Transverse colon (tissue), 4 donors: ENCODE data around the gene SLC6A20. TPM values are rescaled to one million over a fixed set of nuclear protein-coding genes. Genes with fewer than 3 reads are reported as not detected.
A peak's percentile ranks its signal among the peaks of the same experiment; 100 is the strongest.

ENCODE experiments used
- DNase-seq: peaks from one replicate; pipeline ENCODE4 v3.0.0-alpha.2; 2019
- H3K27ac ChIP-seq, 4 donors: fragments of 200-600 bp; sonication (generic); 2 replicates each; pipeline ENCODE4 v1.5.1; 2016 to 2018; ENCODE audit warnings: inconsistent platforms in 4 of 4
- H3K27me3 ChIP-seq: fragments of 200-600 bp; sonication (generic); 2 replicates; pipeline ENCODE4 v1.5.1; 2017; ENCODE audit warnings: inconsistent platforms
- H3K36me3 ChIP-seq, 4 donors: fragments of 200-600 bp; sonication (generic); 2 replicates each; pipeline ENCODE4 v1.5.1; 2017 to 2019; ENCODE audit warnings: inconsistent platforms in 4 of 4
- H3K4me1 ChIP-seq, 4 donors: fragments of 200-600 bp; sonication (generic); 2 replicates each; pipeline ENCODE4 v1.5.1; 2017 to 2020; ENCODE audit warnings: inconsistent platforms in 4 of 4
- H3K4me3 ChIP-seq, 4 donors: fragments of 200-600 bp; sonication (generic); 1 replicate in 1 of 4; 2 replicates in 3 of 4; pipeline versions ENCODE4 v1.5.1 to v1.6.1; 2017 to 2019; ENCODE audit warnings: inconsistent platforms in 4 of 4
- H3K9me3 ChIP-seq, 2 donors: fragments of 200-600 bp; sonication (generic); 2 replicates each; pipeline ENCODE4 v1.5.1; 2017 to 2019; ENCODE audit warnings: inconsistent platforms in 2 of 2
- EP300 ChIP-seq: sonication (generic); formaldehyde crosslinking; IDR thresholded peaks from one replicate; pipeline ENCODE4 v1.6.1; 2017; ENCODE audit warnings: antibody characterized with exemption, low read depth
- POLR2A ChIP-seq: fragments of 450-650 bp; IDR thresholded peaks from one replicate; pipeline ENCODE4 v1.6.1; 2016; ENCODE audit warnings: antibody characterized with exemption, mild to moderate bottlenecking, moderate library complexity
- POLR2AphosphoS5 ChIP-seq, 3 donors: sonication (generic); formaldehyde crosslinking; IDR thresholded peaks; one replicate each; pipeline ENCODE4 v1.6.1; 2016; ENCODE audit warnings: antibody characterized with exemption in 3 of 3
- WGBS, 2 donors: methylation state at CpG; one replicate each; pipeline ENCODE4 v1.1.5; 2018; ENCODE audit warnings: low coverage in 1 of 2; 5-methylcytosine and 5-hydroxymethylcytosine counted together
- in situ Hi-C, 4 donors: fragments of 200-750 bp; cut with MboI; loops; one replicate each; pipeline versions ENCODE4 v1.15.0 to v1.15.1; 2017; ENCODE audit warnings: low sequenced_read_pairs in 3 of 4, low pct_ligation_motif_present in 1 of 4, low pct_unique_long_range_greater_than_20kb in 1 of 4
- intact Hi-C: fragments of 100-400 bp; cut with DNase I; formaldehyde crosslinking; loops from one replicate; pipeline ENCODE4 v1.15.1; 2023; ENCODE audit warnings: low total_unique reads
- total RNA-seq, 4 donors: library from RNA; depleted of rRNA; stranded (reverse); fragments of >200 nt; gene quantifications; one replicate each; pipeline ENCODE4 v1.1.0, GENCODE V29; 2016
- TF ChIP-seq, protein P1 (sequence below), 5 experiments: fragments of 200-600 bp in 3 of 5; fragments of 450-650 bp in 2 of 5; sonication (generic) in 3 of 5; IDR thresholded peaks; 1 replicate in 2 of 5; 2 replicates in 3 of 5; pipeline ENCODE4 v1.5.1; 2016 to 2017; ENCODE audit warnings: antibody characterized with exemption in 5 of 5, inconsistent platforms in 3 of 5, mild to moderate bottlenecking in 2 of 5, moderate library complexity in 1 of 5

SLC6A20 gene
- total RNA-seq, 4 donors from 2014 or later, result 0.32 to 0.41 TPM; not detected in 2

DNA sequence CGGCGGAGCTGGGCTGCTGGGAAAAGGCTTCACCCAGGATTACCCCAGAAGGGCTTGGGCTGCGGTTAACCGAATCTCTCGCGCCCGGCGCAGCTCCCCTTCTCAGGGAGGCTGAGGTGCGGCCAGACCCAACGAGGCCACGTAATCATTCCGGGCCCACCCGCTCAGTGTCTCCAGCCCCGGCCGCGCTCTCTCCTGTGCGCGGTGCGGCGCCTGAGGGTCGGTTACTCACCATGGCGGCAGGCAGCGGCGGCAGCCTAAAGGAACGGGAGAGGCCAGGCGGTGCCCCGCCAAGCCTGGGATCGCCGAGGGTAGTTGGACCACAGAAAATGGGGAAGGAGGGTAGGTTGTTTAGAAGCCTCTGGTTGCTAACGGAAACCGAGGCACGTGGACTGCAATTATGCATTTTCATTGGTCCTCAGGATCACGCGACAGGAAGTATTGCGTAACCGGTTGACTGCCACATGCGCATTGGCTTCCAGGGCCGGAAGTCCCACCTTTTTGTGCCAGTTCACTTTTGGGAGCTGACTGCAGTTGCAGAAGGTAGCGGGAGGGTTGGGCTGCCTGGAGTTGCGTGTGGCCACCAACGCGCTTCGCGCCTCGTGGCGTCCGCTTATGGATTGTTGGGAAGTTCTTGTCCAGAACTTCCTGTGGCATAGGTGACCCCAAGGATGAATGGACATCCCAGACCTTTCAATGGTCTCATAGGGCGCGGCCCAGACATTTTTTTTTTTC is 45.6 kb upstream of the SLC6A20 start, which contains the start of gene LZTFL1:
Gene LZTFL1, minus strand, starts transcription at position 363 of the 735 bp plus-strand sequence. Its CDS starts 128 bp downstream, at position 235.
- H3K4me1 ChIP-seq, result peaks cover 0 to 13% (median 9%) of the 10 kb centered on the region in 4 donors

DNA sequence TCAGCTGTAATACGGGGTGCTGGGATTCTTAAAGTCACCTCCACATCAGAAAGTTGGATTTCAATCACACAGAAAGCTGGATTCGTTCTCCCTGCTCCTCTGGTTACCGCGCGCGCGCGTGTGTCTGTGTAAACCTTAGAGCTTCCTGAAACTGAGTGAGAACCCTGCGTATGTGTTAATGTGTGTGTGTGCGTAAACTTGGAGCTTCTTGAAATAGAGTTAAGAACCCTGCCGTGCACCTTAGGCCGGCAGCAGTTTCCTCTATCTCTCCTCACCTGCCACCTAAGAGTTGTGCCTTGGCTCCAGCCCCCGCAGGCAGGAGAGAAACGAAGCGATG is 45.1 kb upstream of the SLC6A20 start:
- Histone ChIP-seq H3K4me3 (peak overlapping the region; percentile 56 to 96 (median 86)), H3K4me1 (peaks cover 0 to 13% (median 9%) of the 10 kb centered on the region in 4 donors), H3K27ac (peak overlapping the region; percentile 58 to 71 (median 68)), H3K36me3 (no peaks in the 10 kb centered on the region), H3K9me3 (no peaks in the 10 kb centered on the region), H3K27me3 (no peaks in the 10 kb centered on the region)
- DNase-seq, result peak; percentile 19
- TF ChIP-seq EP300 (no peak), POLR2AphosphoS5 (IDR thresholded peaks at IDR 0.05) (no peak), POLR2A (no peak)
- TF ChIP-seq, protein P1, sequence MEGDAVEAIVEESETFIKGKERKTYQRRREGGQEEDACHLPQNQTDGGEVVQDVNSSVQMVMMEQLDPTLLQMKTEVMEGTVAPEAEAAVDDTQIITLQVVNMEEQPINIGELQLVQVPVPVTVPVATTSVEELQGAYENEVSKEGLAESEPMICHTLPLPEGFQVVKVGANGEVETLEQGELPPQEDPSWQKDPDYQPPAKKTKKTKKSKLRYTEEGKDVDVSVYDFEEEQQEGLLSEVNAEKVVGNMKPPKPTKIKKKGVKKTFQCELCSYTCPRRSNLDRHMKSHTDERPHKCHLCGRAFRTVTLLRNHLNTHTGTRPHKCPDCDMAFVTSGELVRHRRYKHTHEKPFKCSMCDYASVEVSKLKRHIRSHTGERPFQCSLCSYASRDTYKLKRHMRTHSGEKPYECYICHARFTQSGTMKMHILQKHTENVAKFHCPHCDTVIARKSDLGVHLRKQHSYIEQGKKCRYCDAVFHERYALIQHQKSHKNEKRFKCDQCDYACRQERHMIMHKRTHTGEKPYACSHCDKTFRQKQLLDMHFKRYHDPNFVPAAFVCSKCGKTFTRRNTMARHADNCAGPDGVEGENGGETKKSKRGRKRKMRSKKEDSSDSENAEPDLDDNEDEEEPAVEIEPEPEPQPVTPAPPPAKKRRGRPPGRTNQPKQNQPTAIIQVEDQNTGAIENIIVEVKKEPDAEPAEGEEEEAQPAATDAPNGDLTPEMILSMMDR (IDR thresholded peaks at IDR 0.05), result no peak
- intact Hi-C loops (no loop called here), in situ Hi-C loops (no loop called here)
- 0% methylated on average over 3 to 15 of the region's 15 CpGs for WGBS, 2 donors

More for the DNA sequence above, 45.6 kb upstream of the SLC6A20 start, which contains the start of gene LZTFL1:
- peak; percentile 94 for DNase-seq
- 4% methylated on average over 39 of the region's 49 CpGs; no CpG with 5 or more reads in 1 of the 2 donors for WGBS, 2 donors
- intact Hi-C loops, result no loop called here
- H3K9me3 ChIP-seq, result no peaks in the 10 kb centered on the region
- peak within 1 kb of the TSS; percentile 56 to 96 (median 86) for H3K4me3 ChIP-seq
- peak in 1 of 3 donors; percentile 52 for TF ChIP-seq POLR2AphosphoS5 (IDR thresholded peaks at IDR 0.05)
- peak; percentile 28 for TF ChIP-seq POLR2A
- TF ChIP-seq EP300, result no peak
- TF ChIP-seq, protein P1 (IDR thresholded peaks at IDR 0.05), result no peak
- peaks cover 2% of the 10 kb centered on the region for H3K27me3 ChIP-seq
- peak within 1 kb of the TSS; percentile 58 to 71 (median 68) for H3K27ac ChIP-seq
- in situ Hi-C loops, result no loop called here
- no peaks in the 10 kb centered on the region for H3K36me3 ChIP-seq

DNA sequence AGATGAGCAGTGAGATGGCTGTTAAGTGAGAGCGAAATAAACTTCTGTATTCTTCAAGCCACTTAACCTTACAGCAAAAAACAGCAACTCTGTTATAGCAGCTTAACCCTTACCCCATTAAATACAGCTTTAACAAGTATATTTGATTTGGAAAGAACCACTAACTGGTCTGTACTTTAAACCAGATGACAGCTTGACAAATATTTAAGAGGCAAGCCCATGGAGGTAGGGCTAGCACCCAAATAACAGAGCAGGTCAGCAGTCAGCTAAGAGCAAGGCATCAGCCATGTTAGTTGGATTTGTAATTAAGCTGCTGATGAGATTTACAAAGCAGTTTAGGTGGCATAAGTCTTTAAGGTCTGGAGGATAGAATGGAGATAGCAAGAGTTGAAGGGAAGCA is 42.1 kb upstream of the SLC6A20 start:
- Histone ChIP-seq H3K27ac (no peak overlapping the region), H3K4me3 (no peak overlapping the region), H3K27me3 (no peaks in the 10 kb centered on the region), H3K36me3 (peaks cover 0 to 9% (median 3%) of the 10 kb centered on the region in 4 donors), H3K9me3 (no peaks in the 10 kb centered on the region), H3K4me1 (peaks cover 0 to 13% (median 9%) of the 10 kb centered on the region in 4 donors)
- DNase-seq, result no peak
- TF ChIP-seq POLR2A, result no peak
- no peak for TF ChIP-seq POLR2AphosphoS5 (IDR thresholded peaks at IDR 0.05)
- TF ChIP-seq EP300, result no peak
- TF ChIP-seq, protein P1 (IDR thresholded peaks at IDR 0.05), result no peak
- 40 to 96% methylated on average over 1 of the region's 1 CpG for WGBS, 2 donors
- intact Hi-C loops, result no loop called here
- in situ Hi-C loops, result no loop called here

DNA sequence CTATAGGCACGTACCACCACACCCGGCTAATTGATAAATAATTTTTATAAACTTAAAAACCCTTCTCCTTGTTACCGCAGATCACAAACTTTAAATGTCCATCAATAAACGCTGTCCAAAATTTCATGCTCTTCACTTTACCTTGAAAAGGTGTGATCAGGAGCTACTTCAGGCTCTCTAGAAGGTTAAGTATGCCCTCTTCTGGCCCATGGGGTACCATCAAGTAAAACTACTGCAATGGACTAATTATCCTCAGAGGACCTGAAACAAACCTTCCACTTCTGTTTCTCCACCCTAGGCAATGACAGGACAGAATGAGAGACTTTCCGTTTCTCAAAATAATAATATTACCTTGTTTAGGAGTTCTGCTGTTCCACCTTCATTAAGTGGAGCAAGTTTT is 36.4 kb upstream of the SLC6A20 start:
- no peaks in the 10 kb centered on the region for H3K4me1 ChIP-seq
- H3K27ac ChIP-seq, result no peak overlapping the region
- intact Hi-C loops, result no loop called here
- no peak for TF ChIP-seq POLR2AphosphoS5 (IDR thresholded peaks at IDR 0.05)
- TF ChIP-seq POLR2A, result no peak
- TF ChIP-seq, protein P1 (IDR thresholded peaks at IDR 0.05), result peak in 4 of 5 experiments; percentile 6 to 31 (median 26)
- 89% methylated on average over 5 of the region's 5 CpGs for WGBS, 2 donors
- H3K9me3 ChIP-seq, result no peaks in the 10 kb centered on the region
- H3K36me3 ChIP-seq, result peaks cover 0 to 33% (median 7%) of the 10 kb centered on the region in 4 donors
- in situ Hi-C loops, result no loop called here
- DNase-seq, result no peak
- no peaks in the 10 kb centered on the region for H3K27me3 ChIP-seq
- H3K4me3 ChIP-seq, result no peak overlapping the region
